Ishikawa (cell line): ENCODE measurements around the gene CYP11A1.

ENCODE experiments used
- EGR1 ChIP-seq: IDR thresholded peaks from 2 replicates; pipeline ENCODE4 v1.6.1; 2012
- EP300 ChIP-seq: IDR thresholded peaks from 2 replicates; pipeline ENCODE4 v1.6.1; 2012; ENCODE audit warnings: borderline replicate concordance
- TAF1 ChIP-seq: IDR thresholded peaks from 2 replicates; pipeline ENCODE4 v1.6.1; 2012; ENCODE audit warnings: low read depth, mild to moderate bottlenecking
- TF ChIP-seq, protein P1 (sequence below): IDR thresholded peaks from 2 replicates; pipeline ENCODE4 v1.6.1; 2012; ENCODE audit warnings: low read depth, mild to moderate bottlenecking

DNA sequence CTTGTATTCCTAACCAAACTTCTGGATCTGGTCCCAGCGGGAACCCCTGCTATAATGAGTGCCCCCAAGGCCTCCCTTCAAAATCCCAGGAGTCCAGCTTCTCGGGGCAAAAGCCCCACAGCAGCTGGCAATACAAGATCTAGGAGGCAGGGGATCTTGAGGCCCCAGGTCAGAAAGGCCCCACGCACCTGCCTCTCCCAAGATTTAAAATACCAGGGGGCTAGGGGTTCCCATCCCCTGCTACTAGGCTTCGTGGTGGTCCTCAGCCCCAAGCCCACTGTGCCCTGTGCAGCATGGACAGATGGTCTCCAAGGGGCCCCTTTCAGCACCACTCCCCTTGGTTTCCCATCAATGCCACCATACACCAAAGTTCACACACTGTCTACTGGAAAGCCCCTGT is 15.8 kb upstream of the CYP11A1 start:
- no peak for TF ChIP-seq EGR1
- TF ChIP-seq EP300 = no peak
- no peak for TF ChIP-seq TAF1
- TF ChIP-seq, protein P1, sequence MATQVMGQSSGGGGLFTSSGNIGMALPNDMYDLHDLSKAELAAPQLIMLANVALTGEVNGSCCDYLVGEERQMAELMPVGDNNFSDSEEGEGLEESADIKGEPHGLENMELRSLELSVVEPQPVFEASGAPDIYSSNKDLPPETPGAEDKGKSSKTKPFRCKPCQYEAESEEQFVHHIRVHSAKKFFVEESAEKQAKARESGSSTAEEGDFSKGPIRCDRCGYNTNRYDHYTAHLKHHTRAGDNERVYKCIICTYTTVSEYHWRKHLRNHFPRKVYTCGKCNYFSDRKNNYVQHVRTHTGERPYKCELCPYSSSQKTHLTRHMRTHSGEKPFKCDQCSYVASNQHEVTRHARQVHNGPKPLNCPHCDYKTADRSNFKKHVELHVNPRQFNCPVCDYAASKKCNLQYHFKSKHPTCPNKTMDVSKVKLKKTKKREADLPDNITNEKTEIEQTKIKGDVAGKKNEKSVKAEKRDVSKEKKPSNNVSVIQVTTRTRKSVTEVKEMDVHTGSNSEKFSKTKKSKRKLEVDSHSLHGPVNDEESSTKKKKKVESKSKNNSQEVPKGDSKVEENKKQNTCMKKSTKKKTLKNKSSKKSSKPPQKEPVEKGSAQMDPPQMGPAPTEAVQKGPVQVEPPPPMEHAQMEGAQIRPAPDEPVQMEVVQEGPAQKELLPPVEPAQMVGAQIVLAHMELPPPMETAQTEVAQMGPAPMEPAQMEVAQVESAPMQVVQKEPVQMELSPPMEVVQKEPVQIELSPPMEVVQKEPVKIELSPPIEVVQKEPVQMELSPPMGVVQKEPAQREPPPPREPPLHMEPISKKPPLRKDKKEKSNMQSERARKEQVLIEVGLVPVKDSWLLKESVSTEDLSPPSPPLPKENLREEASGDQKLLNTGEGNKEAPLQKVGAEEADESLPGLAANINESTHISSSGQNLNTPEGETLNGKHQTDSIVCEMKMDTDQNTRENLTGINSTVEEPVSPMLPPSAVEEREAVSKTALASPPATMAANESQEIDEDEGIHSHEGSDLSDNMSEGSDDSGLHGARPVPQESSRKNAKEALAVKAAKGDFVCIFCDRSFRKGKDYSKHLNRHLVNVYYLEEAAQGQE = no peak
